ENCODE measurements around the gene RBFOX1.

Gene RBFOX1

DNA sequence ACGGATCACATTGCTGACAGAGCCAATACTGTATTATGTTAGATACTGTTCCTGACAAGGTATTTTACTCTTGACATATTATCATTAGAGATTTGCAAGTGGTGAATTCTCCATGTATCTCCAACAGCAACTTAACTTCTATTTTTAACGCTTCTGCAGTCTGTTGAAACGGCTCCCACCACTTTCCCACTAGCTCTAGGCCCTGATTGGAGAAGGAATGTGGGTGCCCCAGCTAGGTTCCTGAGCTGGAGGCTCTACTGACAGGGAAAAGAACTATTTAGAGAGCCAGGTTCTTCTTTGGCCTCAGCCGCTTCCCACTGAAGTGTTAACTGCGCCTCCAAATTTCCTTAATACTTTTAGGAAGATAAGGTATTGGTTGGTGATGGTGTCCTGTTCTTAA lies 191.8 kb downstream of the RBFOX1 start:
- no peak for TF ChIP-seq FOXP2 (optimal IDR thresholded peaks at IDR 0.05; ENCODE audit: control extremely low read depth, extremely low read length, insufficient read depth)
- no peak for TF ChIP-seq POLR2AphosphoS5 (IDR thresholded peaks at IDR 0.05; ENCODE audit: borderline replicate concordance, low read depth, low read length)
- TF ChIP-seq EZH2 (IDR thresholded peaks at IDR 0.05) = no peak
- H3K9ac ChIP-seq (ENCODE audit: insufficient read length) = no peak overlapping the region
- no peaks in the 10 kb centered on the region for H3K9me3 ChIP-seq (ENCODE audit: low read depth, low read length)
- H3K36me3 ChIP-seq (ENCODE audit: insufficient read depth, low read length) = no peaks in the 10 kb centered on the region
- H3K4me3 ChIP-seq = no peak overlapping the region
- DNase-seq (ENCODE audit: low read depth, low spot score) = no peak
- H3K27ac ChIP-seq = no peak overlapping the region

DNA sequence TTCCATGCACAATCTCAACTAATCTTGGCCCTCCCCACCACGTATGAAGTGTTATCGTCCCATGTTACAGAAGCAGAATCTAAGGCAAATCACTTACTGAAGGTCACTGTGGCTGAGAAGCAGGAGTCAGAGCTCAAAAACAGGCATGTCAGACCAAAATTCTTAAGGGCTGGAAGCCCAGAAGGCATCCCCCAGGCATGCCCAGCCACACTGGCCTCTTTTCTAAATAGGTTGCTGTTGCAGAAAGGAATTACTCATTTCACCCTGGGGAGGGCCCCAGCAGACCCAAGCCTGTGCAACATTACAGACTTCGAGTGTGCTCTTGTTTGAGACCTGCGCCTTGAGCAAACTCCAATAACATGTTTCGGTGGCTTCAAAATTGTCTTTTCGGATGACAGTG lies 194.1 kb downstream of the RBFOX1 start:
- no peak for TF ChIP-seq EZH2 (IDR thresholded peaks at IDR 0.05)
- TF ChIP-seq FOXP2 (optimal IDR thresholded peaks at IDR 0.05; ENCODE audit: control extremely low read depth, extremely low read length, insufficient read depth) = no peak
- no peak for TF ChIP-seq POLR2AphosphoS5 (IDR thresholded peaks at IDR 0.05; ENCODE audit: borderline replicate concordance, low read depth, low read length)
- H3K4me3 ChIP-seq = no peak overlapping the region
- H3K27ac ChIP-seq = no peak overlapping the region
- H3K9me3 ChIP-seq (ENCODE audit: low read depth, low read length) = no peaks in the 10 kb centered on the region
- no peak overlapping the region for H3K9ac ChIP-seq (ENCODE audit: insufficient read length)
- DNase-seq (ENCODE audit: low read depth, low spot score) = no peak
- no peaks in the 10 kb centered on the region for H3K36me3 ChIP-seq (ENCODE audit: insufficient read depth, low read length)

DNA sequence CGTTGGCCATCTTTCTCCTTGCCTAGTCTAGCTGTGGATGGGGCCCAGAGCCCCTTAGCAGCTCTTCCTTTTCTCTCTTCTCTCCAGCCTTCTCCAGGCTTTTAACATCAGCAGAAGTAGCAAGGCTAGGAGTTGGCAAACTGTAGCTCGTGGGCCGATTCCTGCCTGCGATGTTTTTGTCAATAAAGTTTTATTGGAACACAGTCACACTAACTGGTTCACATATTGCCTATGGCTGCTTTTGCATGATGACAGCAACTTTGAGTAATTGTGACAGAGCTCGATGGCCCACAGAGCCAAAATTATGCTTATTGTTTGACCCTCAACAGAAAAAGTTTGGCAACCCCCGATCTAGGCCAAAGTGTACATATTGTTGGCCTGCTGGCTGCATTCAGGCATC lies 199.9 kb downstream of the RBFOX1 start:
- no peak overlapping the region for H3K9ac ChIP-seq (ENCODE audit: insufficient read length)
- H3K27ac ChIP-seq = no peak overlapping the region
- no peak overlapping the region for H3K4me3 ChIP-seq
- no peak for DNase-seq (ENCODE audit: low read depth, low spot score)
- TF ChIP-seq POLR2AphosphoS5 (IDR thresholded peaks at IDR 0.05; ENCODE audit: borderline replicate concordance, low read depth, low read length) (no peak), EZH2 (IDR thresholded peaks at IDR 0.05) (no peak)
- no peaks in the 10 kb centered on the region for H3K9me3 ChIP-seq (ENCODE audit: low read depth, low read length)
- no peaks in the 10 kb centered on the region for H3K36me3 ChIP-seq (ENCODE audit: insufficient read depth, low read length)

DNA sequence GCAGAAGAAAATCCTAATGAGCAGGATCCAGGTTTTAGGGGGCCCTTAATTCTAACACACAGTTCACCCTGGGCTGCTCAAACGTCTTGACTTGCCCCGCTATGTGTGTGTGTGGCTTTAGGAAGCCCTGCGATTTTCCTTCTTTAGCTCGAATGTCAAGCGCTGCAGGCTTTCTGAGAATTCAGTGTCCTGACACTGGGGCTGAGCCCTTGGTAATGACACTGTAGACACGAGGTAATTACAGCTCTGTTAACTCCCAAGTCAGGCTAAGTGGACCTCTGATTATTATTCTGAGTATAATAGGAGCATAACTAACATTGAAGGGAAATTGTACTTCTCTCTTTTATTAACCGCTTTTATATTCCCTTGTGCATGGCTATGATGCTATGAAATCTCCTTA lies 202.1 kb downstream of the RBFOX1 start:
- H3K27ac ChIP-seq = no peak overlapping the region
- TF ChIP-seq EZH2 (IDR thresholded peaks at IDR 0.05) (no peak), FOXP2 (optimal IDR thresholded peaks at IDR 0.05; ENCODE audit: control extremely low read depth, extremely low read length, insufficient read depth) (no peak), POLR2AphosphoS5 (IDR thresholded peaks at IDR 0.05; ENCODE audit: borderline replicate concordance, low read depth, low read length) (no peak)
- H3K9me3 ChIP-seq (ENCODE audit: low read depth, low read length) = no peaks in the 10 kb centered on the region
- no peak for DNase-seq (ENCODE audit: low read depth, low spot score)
- no peak overlapping the region for H3K9ac ChIP-seq (ENCODE audit: insufficient read length)
- H3K36me3 ChIP-seq (ENCODE audit: insufficient read depth, low read length) = no peaks in the 10 kb centered on the region
- no peak overlapping the region for H3K4me3 ChIP-seq

DNA sequence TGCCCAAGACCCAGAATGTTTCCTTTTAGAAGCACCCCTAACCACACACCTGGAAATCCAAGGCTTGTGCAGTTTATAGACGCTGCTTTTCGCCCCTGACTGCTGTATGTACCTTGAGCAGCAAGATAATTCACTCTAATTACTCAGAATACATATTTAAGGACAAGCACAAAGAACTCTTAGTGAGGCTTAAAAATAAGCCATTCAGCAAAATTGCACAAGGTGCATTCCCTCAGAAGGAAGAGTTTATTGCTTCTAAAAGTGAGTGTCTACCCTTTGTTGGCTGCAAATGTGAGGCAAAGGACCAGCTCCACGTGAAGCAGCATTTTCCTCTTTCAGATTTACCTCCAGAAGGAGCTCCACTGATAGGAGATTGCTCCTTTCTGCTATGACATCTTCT lies 208.4 kb downstream of the RBFOX1 start:
- TF ChIP-seq FOXP2 (optimal IDR thresholded peaks at IDR 0.05; ENCODE audit: control extremely low read depth, extremely low read length, insufficient read depth) (no peak), EZH2 (IDR thresholded peaks at IDR 0.05) (no peak), POLR2AphosphoS5 (IDR thresholded peaks at IDR 0.05; ENCODE audit: borderline replicate concordance, low read depth, low read length) (no peak)
- Histone ChIP-seq H3K9ac (ENCODE audit: insufficient read length) (no peak overlapping the region), H3K4me3 (no peak overlapping the region), H3K9me3 (ENCODE audit: low read depth, low read length) (no peaks in the 10 kb centered on the region), H3K27ac (no peak overlapping the region), H3K36me3 (ENCODE audit: insufficient read depth, low read length) (no peaks in the 10 kb centered on the region)
- DNase-seq (ENCODE audit: low read depth, low spot score) = no peak

DNA sequence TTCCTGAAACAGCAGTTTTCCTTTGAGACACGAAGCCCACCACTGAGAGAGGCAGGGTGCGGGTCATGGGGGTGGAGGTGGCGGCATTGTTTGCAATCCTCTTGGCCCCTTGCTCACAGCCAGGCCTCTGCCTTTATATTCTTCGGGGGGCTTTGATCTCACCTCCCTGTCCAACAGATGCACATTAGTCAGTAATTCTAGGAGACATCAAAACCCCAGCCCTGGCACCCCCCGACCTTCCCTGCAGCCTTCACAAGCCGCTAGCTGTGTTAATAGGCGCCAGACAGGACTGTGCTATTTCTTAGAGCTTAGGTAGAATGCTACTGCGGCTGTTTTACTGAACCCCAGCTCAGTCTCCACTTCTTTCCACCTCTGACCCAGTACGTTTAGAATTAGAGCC lies 212.6 kb downstream of the RBFOX1 start:
- Histone ChIP-seq H3K27ac (no peak overlapping the region), H3K9ac (ENCODE audit: insufficient read length) (no peak overlapping the region), H3K36me3 (ENCODE audit: insufficient read depth, low read length) (no peaks in the 10 kb centered on the region), H3K9me3 (ENCODE audit: low read depth, low read length) (no peaks in the 10 kb centered on the region), H3K4me3 (no peak overlapping the region)
- TF ChIP-seq FOXP2 (optimal IDR thresholded peaks at IDR 0.05; ENCODE audit: control extremely low read depth, extremely low read length, insufficient read depth) (no peak), POLR2AphosphoS5 (IDR thresholded peaks at IDR 0.05; ENCODE audit: borderline replicate concordance, low read depth, low read length) (no peak), EZH2 (IDR thresholded peaks at IDR 0.05) (no peak)
- DNase-seq (ENCODE audit: low read depth, low spot score) = no peak

DNA sequence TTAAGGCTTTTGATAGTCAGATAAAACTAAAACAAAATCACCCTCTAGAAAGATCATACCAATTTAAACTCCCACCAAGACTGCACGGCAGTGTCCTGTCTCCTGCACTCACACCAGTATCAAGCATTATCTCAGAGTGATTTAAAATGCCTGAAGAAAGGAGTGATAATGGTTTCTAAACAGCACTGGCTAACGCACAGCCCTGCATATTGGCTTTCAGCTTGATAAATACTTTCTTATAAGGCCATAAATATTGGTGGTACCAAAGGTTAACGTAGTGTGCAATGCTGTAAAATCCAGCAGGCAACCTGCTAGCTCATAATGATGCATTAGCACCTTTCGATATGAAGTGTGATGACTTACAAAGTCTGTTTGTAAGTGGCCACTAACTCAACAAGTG lies 214.3 kb downstream of the RBFOX1 start:
- Histone ChIP-seq H3K9me3 (ENCODE audit: low read depth, low read length) (no peaks in the 10 kb centered on the region), H3K36me3 (ENCODE audit: insufficient read depth, low read length) (no peaks in the 10 kb centered on the region), H3K4me3 (no peak overlapping the region), H3K9ac (ENCODE audit: insufficient read length) (no peak overlapping the region), H3K27ac (no peak overlapping the region)
- no peak for DNase-seq (ENCODE audit: low read depth, low spot score)
- TF ChIP-seq FOXP2 (optimal IDR thresholded peaks at IDR 0.05; ENCODE audit: control extremely low read depth, extremely low read length, insufficient read depth) (no peak), POLR2AphosphoS5 (IDR thresholded peaks at IDR 0.05; ENCODE audit: borderline replicate concordance, low read depth, low read length) (no peak), EZH2 (IDR thresholded peaks at IDR 0.05) (no peak)

DNA sequence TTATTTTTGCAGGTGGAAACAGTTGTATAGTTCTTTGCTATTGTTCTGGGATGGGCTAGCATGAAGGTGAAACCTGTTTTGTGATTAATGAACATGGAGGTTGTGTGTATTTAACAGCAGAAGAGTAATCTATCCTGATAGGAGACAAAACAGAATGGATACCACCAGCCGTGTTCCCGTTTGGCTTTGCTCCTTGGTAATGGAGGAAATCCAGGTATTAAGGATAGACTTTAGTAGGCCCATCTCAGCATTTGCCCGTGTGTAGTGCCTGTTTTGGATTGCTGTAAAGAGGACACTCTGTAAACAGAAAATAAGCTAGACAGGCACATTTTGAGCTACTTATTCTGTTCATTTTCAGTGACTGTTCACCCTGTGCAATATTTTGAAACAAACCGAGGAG lies 215.1 kb downstream of the RBFOX1 start:
- Histone ChIP-seq H3K9me3 (ENCODE audit: low read depth, low read length) (no peaks in the 10 kb centered on the region), H3K4me3 (no peak overlapping the region), H3K36me3 (ENCODE audit: insufficient read depth, low read length) (no peaks in the 10 kb centered on the region), H3K9ac (ENCODE audit: insufficient read length) (no peak overlapping the region), H3K27ac (no peak overlapping the region)
- no peak for TF ChIP-seq FOXP2 (optimal IDR thresholded peaks at IDR 0.05; ENCODE audit: control extremely low read depth, extremely low read length, insufficient read depth)
- no peak for TF ChIP-seq EZH2 (IDR thresholded peaks at IDR 0.05)
- TF ChIP-seq POLR2AphosphoS5 (IDR thresholded peaks at IDR 0.05; ENCODE audit: borderline replicate concordance, low read depth, low read length) = no peak
- no peak for DNase-seq (ENCODE audit: low read depth, low spot score)

DNA sequence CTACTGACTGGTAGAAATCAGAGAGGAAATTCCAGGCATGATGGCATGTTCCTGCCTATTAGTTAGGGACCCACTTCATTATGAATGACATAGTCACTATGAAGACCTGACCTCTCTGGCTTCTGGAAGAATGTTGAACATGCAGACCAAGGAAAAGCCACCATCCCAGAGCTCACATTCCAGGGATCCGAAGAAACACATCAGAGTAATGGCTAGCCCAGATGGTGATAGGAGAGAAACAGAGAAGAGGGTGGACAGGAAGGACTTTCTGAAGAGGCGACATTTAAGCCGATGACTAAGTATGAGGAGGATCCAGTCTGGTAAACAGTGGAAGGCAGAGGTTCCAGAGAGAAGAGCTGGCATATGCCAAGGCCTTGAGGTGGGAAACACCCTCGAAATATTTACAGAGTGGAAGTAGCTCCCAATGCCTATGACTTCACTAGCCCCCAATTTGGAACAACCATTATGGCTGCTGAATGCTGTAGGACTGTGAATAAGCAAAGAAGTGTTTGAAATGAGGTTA lies 216.2 kb downstream of the RBFOX1 start:
- no peak for DNase-seq (ENCODE audit: low read depth, low spot score)

More for the DNA sequence above, 216.2 kb downstream of the RBFOX1 start:
- Histone ChIP-seq H3K4me3 (no peak overlapping the region), H3K9ac (ENCODE audit: insufficient read length) (no peak overlapping the region), H3K27ac (no peak overlapping the region), H3K36me3 (ENCODE audit: insufficient read depth, low read length) (no peaks in the 10 kb centered on the region), H3K9me3 (ENCODE audit: low read depth, low read length) (no peaks in the 10 kb centered on the region)
- TF ChIP-seq EZH2 (IDR thresholded peaks at IDR 0.05) = no peak
- TF ChIP-seq POLR2AphosphoS5 (IDR thresholded peaks at IDR 0.05; ENCODE audit: borderline replicate concordance, low read depth, low read length) = no peak
- TF ChIP-seq FOXP2 (optimal IDR thresholded peaks at IDR 0.05; ENCODE audit: control extremely low read depth, extremely low read length, insufficient read depth) = no peak
